GM12878 (cell line): ENCODE results near the gene PTGER4. TPM values are rescaled to one million over a fixed set of nuclear protein-coding genes. Genes with fewer than 3 reads are reported as not detected.

Experiments
- ATAC-seq: fragments of 200-7000 bp; cut with Tn5 transposase; 3 replicates; pipeline ENCODE4 v1.9.1; 2020; ENCODE audit warnings: mild to moderate bottlenecking, moderate library complexity
- BruUV-seq: library from RNA; stranded (reverse); fragments of 400-500 nt; replicated peaks from 2 replicates; lab custom pipeline; 2021; lab: Mats Ljungman, UMichigan
- CTCF ChIA-PET: fragments of 300-600 bp; sonication (Branson Sonifier 250); formaldehyde crosslinking; extraction: SDS; loops from one replicate; lab custom pipeline; 2021; ENCODE audit warnings: inconsistent platforms; lab: Yijun Ruan, JAX
- POLR2A ChIA-PET: fragments of 350-600 bp; formaldehyde crosslinking; extraction: SDS; loops from one replicate; lab custom pipeline; 2021; ENCODE audit warnings: inconsistent platforms; lab: Charles Lee
- RAD21 ChIA-PET: fragments of 300-600 bp; sonication (Branson Sonifier 250); formaldehyde crosslinking; loops from one replicate; lab custom pipeline; 2023; ENCODE audit warnings: antibody characterized with exemption; ENCODE audit not compliant: unreplicated experiment; lab: Charles Lee
- SMC1A ChIA-PET: fragments of 300-600 bp; sonication (Branson Sonifier 250); formaldehyde crosslinking; loops from one replicate; lab custom pipeline; 2023; ENCODE audit not compliant: unreplicated experiment, uncharacterized antibody; lab: Charles Lee
- DNase-seq: peaks from one replicate; pipeline ENCODE4 v3.0.0-alpha.2; 2011; ENCODE audit warnings: low read depth, low spot score
- FAIRE-seq: peaks from 3 replicates; lab custom pipeline; 2011; peaks lifted over from hg19 to GRCh38; lab: Jason Lieb, UNC
- H2AFZ ChIP-seq: 2 replicates; pipeline ENCODE4 v1.6.0; 2011; ENCODE audit warnings: low read depth, low read length, control low read depth; ENCODE audit not compliant: control insufficient read depth
- H3K27ac ChIP-seq: 2 replicates; pipeline ENCODE4 v1.5.1; 2011; ENCODE audit warnings: control low read depth; ENCODE audit not compliant: control insufficient read depth, insufficient read depth
- H3K27me3 ChIP-seq, 2 experiments: replicated peaks in 1 of 2; 2 replicates each; pipeline versions ENCODE4 v1.6.0 to v1.6.1; 2011; ENCODE audit warnings: low read length in 1 of 2; ENCODE audit not compliant: control insufficient read depth in 2 of 2, insufficient read depth in 2 of 2
- H3K36me3 ChIP-seq, 2 experiments: 2 replicates each; pipeline ENCODE4 v1.5.1; 2011; ENCODE audit warnings: low read length in 1 of 2; ENCODE audit not compliant: control insufficient read depth in 2 of 2, insufficient read depth in 2 of 2
- H3K4me1 ChIP-seq: 2 replicates; pipeline ENCODE4 v1.6.1; 2011; ENCODE audit warnings: mild to moderate bottlenecking, low read length, moderate library complexity, mixed read lengths; ENCODE audit not compliant: control insufficient read depth, insufficient read depth
- H3K4me2 ChIP-seq: 2 replicates; pipeline ENCODE4 v1.6.0; 2011; ENCODE audit warnings: control low read depth; ENCODE audit not compliant: control insufficient read depth, insufficient read depth
- H3K4me3 ChIP-seq: fragments of 200-600 bp; sonication (generic); 2 replicates; pipeline ENCODE4 v1.5.1; 2016
- H3K79me2 ChIP-seq: 2 replicates; pipeline ENCODE4 v1.6.0; 2011; ENCODE audit warnings: low read length; ENCODE audit not compliant: control insufficient read depth, insufficient read depth
- H3K9ac ChIP-seq: 2 replicates; pipeline ENCODE4 v1.8.0; 2011; ENCODE audit warnings: low read length, control low read depth, mixed read lengths; ENCODE audit not compliant: control insufficient read depth, insufficient read depth
- H3K9me3 ChIP-seq: replicated peaks from 3 replicates; pipeline ENCODE4 v1.5.1; 2011; ENCODE audit warnings: mild to moderate bottlenecking, low read length; ENCODE audit not compliant: control insufficient read depth, insufficient read depth
- H4K20me1 ChIP-seq: 2 replicates; pipeline ENCODE4 v1.6.0; 2011; ENCODE audit not compliant: control insufficient read depth, insufficient read depth
- CBX3 ChIP-seq: fragments of 200-600 bp; sonication (generic); IDR thresholded peaks from 2 replicates; pipeline ENCODE4 v1.6.1; 2016; ENCODE audit warnings: low read depth, borderline replicate concordance
- CBX5 ChIP-seq: sonication (generic); IDR thresholded peaks from 2 replicates; pipeline ENCODE4 v1.6.1; 2016; ENCODE audit warnings: low read depth, moderate library complexity, mild to moderate bottlenecking, inconsistent platforms
- CEBPB ChIP-seq, 2 experiments: fragments of 150-350 bp in 1 of 2; IDR thresholded peaks; 2 replicates each; pipeline ENCODE4 v1.6.1; 2012 to 2014; ENCODE audit warnings: low read depth in 2 of 2, low read length in 2 of 2, borderline replicate concordance in 1 of 2, inconsistent platforms in 1 of 2
- CREM ChIP-seq: IDR thresholded peaks from 2 replicates; pipeline ENCODE4 v1.6.1; 2014; ENCODE audit warnings: antibody characterized with exemption, low read depth
- E2F4 ChIP-seq: IDR thresholded peaks from 2 replicates; pipeline ENCODE4 v1.6.1; 2012; ENCODE audit warnings: low read depth, low read length, improper control_type of control experiment
- EED ChIP-seq: sonication (generic); IDR thresholded peaks from 2 replicates; pipeline ENCODE4 v1.6.1; 2016; ENCODE audit warnings: antibody characterized with exemption, low read depth
- HDAC2 ChIP-seq: fragments of 200-600 bp; sonication (generic); IDR thresholded peaks from 2 replicates; pipeline ENCODE4 v1.6.1; 2017
- PAX5 ChIP-seq: IDR thresholded peaks from 2 replicates; pipeline ENCODE4 v1.6.1; 2011; ENCODE audit warnings: low read depth, low read length, borderline replicate concordance
- PML ChIP-seq: IDR thresholded peaks from 2 replicates; pipeline ENCODE4 v1.6.1; 2012; ENCODE audit warnings: low read length, inconsistent platforms
- POLR2A ChIP-seq: IDR thresholded peaks from 2 replicates; pipeline ENCODE4 v1.6.1; 2011; ENCODE audit warnings: low read depth, mild to moderate bottlenecking, low read length
- RB1 ChIP-seq: fragments of 450-650 bp; formaldehyde crosslinking; IDR thresholded peaks from 2 replicates; pipeline ENCODE4 v1.6.1; 2017; ENCODE audit warnings: mild to moderate bottlenecking, borderline replicate concordance
- REST ChIP-seq: IDR thresholded peaks from 2 replicates; pipeline ENCODE4 v1.6.1; 2012; ENCODE audit warnings: mild to moderate bottlenecking, low read depth, low read length
- SMARCA5 ChIP-seq: fragments of 450-650 bp; IDR thresholded peaks from 2 replicates; pipeline ENCODE4 v1.6.1; 2017; ENCODE audit warnings: mild to moderate bottlenecking
- SUZ12 ChIP-seq: fragments of 200-600 bp; sonication (generic); IDR thresholded peaks from one replicate; pipeline ENCODE4 v1.6.1; 2018; ENCODE audit warnings: antibody characterized with exemption, mild to moderate bottlenecking; ENCODE audit not compliant: unreplicated experiment
- TARDBP ChIP-seq: IDR thresholded peaks from 2 replicates; pipeline ENCODE4 v1.6.1; 2016; ENCODE audit warnings: borderline replicate concordance
- TCF3 ChIP-seq: IDR thresholded peaks from 2 replicates; pipeline ENCODE4 v1.6.1; 2012; ENCODE audit warnings: low read depth, mild to moderate bottlenecking, low read length, borderline replicate concordance; ENCODE audit not compliant: insufficient read depth
- USF1 ChIP-seq: IDR thresholded peaks from 2 replicates; pipeline ENCODE4 v1.6.1; 2011; ENCODE audit warnings: borderline replicate concordance, low read depth, mild to moderate bottlenecking, moderate library complexity, mixed read lengths, low read length; ENCODE audit not compliant: insufficient read depth; ENCODE audit errors: extremely low read length
- ZBED1 ChIP-seq: IDR thresholded peaks from 2 replicates; pipeline ENCODE4 v1.6.1; 2016; ENCODE audit warnings: borderline replicate concordance
- in situ Hi-C: fragments of 300-500 bp; cut with MboI; formaldehyde crosslinking; loops from 9 replicates; pipeline ENCODE4 v1.14.3; 2018; ENCODE audit warnings: mixed read lengths
- intact Hi-C: fragments of 100-400 bp; cut with micrococcal nuclease; formaldehyde crosslinking; loops from one replicate; pipeline ENCODE4 v1.14.2; 2022; ENCODE audit not compliant: unreplicated experiment
- polyA plus RNA-seq, 11 experiments: library from polyadenylated mRNA; depleted of rRNA in 4 of 11; unstranded in 6 of 11; stranded (reverse) in 5 of 11; fragments of >200 nt; fragmentation: Nextera tagmentation in 4 of 11; fragmentation: Illumina TruSeq in 1 of 11; extraction: Ambion mirVana in 4 of 11; extraction: Trizol in 1 of 11; gene quantifications; 1 replicate in 1 of 11; 2 replicates in 10 of 11; pipeline versions ENCODE4 v1.2.1 to v1.2.3, GENCODE V29; 2011 to 2016; ENCODE audit warnings: inconsistent platforms in 2 of 11, missing spikeins in 2 of 11, low read depth in 1 of 11
- total RNA-seq, 4 experiments: library from RNA; depleted of rRNA in 3 of 4; stranded (reverse); fragments of >200 nt in 3 of 4; fragmentation: Illumina TruSeq in 1 of 4; extraction: Trizol in 1 of 4; gene quantifications; 2 replicates each; pipeline versions ENCODE4 v1.2.1 to v1.2.3, GENCODE V29; 2013 to 2021

PTGER4 gene
- total and polyA plus RNA-seq, 10 of the 15 experiments (the other 5 are each of a cell fraction or from before 2014, with no cell fraction given): 0.15 to 3.7 (median 0.62) TPM

GRCh38 chr5:40720069-40720468 is 40.4 kb downstream of the PTGER4 start:
- no peak for DNase-seq
- Histone ChIP-seq H3K9me3 (no peaks in the 10 kb centered on the region; the same call in 2 of the 3 replicates), H3K27ac (no peak overlapping the region), H3K9ac (no peak overlapping the region), H3K4me1 (no peaks in the 10 kb centered on the region), H3K79me2 (no peaks in the 10 kb centered on the region), H3K27me3 (no peaks in the 10 kb centered on the region), H3K36me3 (peaks cover 0 to 4% of the 10 kb centered on the region in 2 experiments; a peak in 1 of 4 replicates), H3K4me2 (no peak overlapping the region), H4K20me1 (no peaks in the 10 kb centered on the region), H3K4me3 (no peak overlapping the region), H2AFZ (no peak overlapping the region)
- ChIA-PET CTCF (no interaction called here), RAD21 (interaction anchor here (0.8 kb wide), 1 partner anchor 733 kb away, joined by 3 read pairs; no protein-coding TSS in a partner anchor), SMC1A (interaction anchor here (0.5 to 0.6 kb wide), 2 partner anchors 112 to 950 kb away, joined by 3 read pairs; no protein-coding TSS in a partner anchor), POLR2A (no interaction called here)
- BruUV-seq: no TSS peak
- no peak for ATAC-seq
- in situ Hi-C loops: no loop called here
- no peak for FAIRE-seq
- intact Hi-C loops: no loop called here
- no peak for TF ChIP-seq PAX5
- no peak for TF ChIP-seq REST
- no peak for TF ChIP-seq TCF3
- TF ChIP-seq CBX3: no peak
- no peak for TF ChIP-seq USF1
- no peak for TF ChIP-seq HDAC2
- no peak for TF ChIP-seq PML
- TF ChIP-seq CEBPB (IDR thresholded peaks at IDR 0.05; ENCODE audit: borderline replicate concordance in 1 of 2, low read depth in 2 of 2, low read length in 2 of 2): no peak
- TF ChIP-seq E2F4: no peak
- no peak for TF ChIP-seq CBX5
- TF ChIP-seq CREM: no peak
- TF ChIP-seq POLR2A: no peak
- TF ChIP-seq SUZ12: no peak
- TF ChIP-seq RB1: no peak
- TF ChIP-seq EED: no peak
- no peak for TF ChIP-seq TARDBP
- no peak for TF ChIP-seq ZBED1
- TF ChIP-seq SMARCA5: no peak
